Activated effector memory CD4-positive, alpha-beta T cell treated with anti-CD3 and anti-CD28 coated beads, Interleukin-2, amount 50 U/mL, for 16 hours (primary cell): Measurements from ENCODE around the gene TMED7.

Source experiments
- DNase-seq: peaks from one replicate; pipeline ENCODE4 v3.0.0-alpha.2; 2020

The TMED7 gene

GRCh38 chr5:115626445-115626823 is 598 bp upstream of the TMED7 start:
- DNase-seq: no peak

GRCh38 chr5:115624994-115625393 is 842 bp downstream of the TMED7 start:
- no peak for DNase-seq

DNA sequence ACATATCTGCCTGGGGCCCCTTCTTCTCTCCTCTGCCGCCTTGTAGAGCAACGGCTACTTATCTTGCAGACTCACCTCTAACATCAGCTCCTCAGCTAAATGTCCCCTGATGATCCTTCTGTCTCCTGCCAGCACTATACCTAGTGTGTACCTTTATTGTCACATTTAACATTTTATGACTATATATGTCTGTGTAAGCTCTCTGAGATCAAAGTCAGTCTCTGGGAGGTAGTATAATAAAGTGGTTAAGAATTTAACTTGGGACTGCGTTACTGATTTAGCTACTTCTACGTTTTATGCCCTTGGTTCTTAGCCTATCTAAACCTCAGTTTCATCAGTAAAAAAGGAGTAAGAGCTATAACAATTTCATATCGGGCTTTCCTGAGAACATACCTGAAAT is 2.2 kb downstream of the TMED7 start:
- no peak for DNase-seq

DNA sequence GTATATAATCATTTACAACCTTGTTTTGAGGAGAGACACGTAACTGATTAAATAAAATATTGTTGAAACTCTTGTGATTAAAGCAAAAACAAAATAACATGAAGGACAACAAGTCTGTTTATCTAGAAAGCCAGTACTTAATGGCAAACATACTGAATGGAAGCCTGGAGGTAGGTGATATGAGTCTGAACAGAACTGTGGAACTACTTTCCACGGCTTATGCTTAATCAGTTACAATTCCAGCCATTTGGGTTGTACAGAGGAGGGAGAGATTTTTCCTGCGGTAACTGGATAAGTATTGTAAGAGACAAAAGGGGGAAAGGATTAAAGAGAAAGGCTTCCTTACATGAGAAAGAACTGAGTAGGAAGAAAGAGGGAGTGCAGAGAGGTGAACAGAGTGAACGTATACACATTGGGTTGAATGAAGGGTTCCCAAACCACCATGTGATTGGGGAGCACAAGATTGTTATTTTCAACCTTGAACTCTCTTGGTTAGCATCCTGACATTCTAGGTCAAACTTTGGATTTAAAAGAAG is 4.4 kb downstream of the TMED7 start:
- no peak for DNase-seq

- no peak for DNase-seq
These were observed 8.9 kb downstream of the TMED7 start for GRCh38 chr5:115616892-115617291.

GRCh38 chr5:115616472-115616871 is 9.4 kb downstream of the TMED7 start:
- no peak for DNase-seq

DNA sequence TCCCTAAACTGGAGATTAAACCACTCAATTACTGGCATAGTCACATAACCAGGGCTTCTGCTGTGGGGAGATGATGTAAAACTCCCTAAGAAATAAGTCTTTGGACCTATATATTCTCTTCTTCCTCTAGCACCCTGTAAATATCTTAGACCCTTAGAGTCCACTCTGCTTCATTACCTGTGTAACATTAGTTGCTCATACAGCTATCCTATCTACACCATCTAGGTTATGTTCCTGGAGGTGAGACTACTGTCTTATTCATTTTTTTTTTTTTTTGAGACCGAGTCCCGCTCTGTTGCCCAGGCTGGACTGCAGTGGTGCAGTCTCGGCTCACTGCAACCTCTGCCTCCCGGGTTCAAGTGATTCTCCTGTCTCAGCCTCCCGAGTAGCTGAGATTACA is 14.0 kb downstream of the TMED7 start:
- no peak for DNase-seq

DNA sequence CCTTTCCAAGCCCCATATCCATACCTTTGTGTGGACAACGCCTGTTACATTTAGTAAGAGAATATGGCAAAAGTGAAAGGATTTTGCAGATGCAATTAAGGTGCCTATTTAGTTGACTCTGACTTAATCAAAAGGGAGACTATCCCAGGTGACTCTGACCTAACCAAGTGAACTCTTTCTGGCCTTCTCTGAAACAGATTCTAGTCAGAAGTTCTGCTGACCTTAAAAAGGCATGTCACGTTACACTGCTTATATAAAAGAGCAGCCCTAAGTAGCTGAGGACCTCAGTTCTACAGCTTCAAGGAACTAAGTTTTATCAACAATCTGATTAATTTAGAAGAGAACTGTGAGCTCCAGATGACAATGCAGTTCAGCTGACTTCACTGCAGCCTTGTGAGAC is 17.9 kb downstream of the TMED7 start:
- DNase-seq: no peak

- DNase-seq: no peak
These were observed 20.4 kb downstream of the TMED7 start for GRCh38 chr5:115605436-115605835.

- no peak for DNase-seq
These were observed 23.2 kb downstream of the TMED7 start for GRCh38 chr5:115602591-115603125.

DNA sequence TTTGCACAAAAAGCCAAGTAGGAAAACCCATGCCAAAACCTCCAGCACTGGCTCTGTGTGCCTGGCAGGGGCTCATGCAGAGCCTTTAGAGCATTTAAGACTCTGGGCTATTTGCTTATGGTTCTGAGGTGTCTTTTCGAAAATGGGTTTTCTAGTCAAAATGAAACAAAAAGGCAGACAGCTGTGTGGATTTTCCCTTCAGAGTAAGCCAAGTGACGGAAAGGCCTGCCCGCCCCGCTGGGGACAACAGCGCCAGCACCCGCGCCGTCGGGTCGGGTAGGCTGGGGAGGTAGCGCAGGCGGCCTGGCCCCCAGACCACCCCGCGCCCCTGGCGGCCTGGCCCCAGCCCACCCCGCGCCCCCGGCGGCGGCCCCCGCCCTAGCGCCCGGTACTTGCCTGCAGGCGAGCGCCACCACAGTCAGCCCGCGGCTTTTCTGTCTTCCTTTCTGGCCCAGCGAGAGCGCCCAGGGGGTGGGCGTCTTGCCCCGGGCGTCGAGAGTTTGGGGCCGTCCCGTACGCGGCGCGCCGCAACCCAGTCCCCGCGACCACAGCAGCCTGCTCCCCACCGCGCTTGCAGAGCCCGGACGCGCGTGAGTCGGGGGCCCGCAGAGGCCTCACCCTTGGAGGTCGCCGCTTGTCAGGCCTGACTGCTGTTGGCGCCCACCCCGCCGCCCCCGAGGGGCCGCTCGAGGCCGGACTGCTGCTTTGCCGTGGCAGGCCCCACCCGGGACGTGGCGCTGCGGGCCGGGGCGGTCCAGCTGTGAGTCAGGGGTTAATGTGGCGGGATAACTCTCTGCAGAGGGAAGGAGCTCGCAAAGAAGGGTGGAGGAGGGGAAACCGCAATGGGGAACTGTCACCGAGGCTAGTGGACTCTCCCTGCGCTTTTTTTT is 23.9 kb downstream of the TMED7 start, which contains the start of gene TICAM2:
TICAM2 (minus strand) TSS at position 779 of the 890 bp plus-strand sequence. CDS start 21,223 bp downstream, outside the sequence.
- peak; percentile 84 for DNase-seq

- DNase-seq: no peak
These were observed 25.1 kb downstream of the TMED7 start for GRCh38 chr5:115600766-115601165.

GRCh38 chr5:115599924-115600323 is 25.9 kb downstream of the TMED7 start:
- DNase-seq: no peak

DNA sequence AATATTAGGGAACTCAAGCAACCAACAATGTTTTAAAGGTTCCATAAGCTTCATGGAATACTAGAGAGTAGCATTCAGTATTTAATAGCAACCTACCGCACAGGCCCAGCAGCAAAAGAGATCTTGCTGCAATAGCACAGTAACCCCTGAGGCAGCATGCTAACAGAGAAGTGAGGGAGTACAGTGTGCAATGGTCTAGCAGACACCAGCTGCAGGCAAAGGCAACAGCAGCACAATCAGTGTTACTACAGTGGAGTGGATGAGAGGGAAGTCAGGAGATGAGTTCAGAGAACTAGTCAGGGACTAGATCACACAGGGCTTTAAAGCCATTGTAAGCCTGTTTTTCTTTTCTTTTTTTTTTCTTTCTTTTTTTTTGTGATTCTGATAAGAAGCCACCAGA is 26.3 kb downstream of the TMED7 start:
- DNase-seq: no peak

DNA sequence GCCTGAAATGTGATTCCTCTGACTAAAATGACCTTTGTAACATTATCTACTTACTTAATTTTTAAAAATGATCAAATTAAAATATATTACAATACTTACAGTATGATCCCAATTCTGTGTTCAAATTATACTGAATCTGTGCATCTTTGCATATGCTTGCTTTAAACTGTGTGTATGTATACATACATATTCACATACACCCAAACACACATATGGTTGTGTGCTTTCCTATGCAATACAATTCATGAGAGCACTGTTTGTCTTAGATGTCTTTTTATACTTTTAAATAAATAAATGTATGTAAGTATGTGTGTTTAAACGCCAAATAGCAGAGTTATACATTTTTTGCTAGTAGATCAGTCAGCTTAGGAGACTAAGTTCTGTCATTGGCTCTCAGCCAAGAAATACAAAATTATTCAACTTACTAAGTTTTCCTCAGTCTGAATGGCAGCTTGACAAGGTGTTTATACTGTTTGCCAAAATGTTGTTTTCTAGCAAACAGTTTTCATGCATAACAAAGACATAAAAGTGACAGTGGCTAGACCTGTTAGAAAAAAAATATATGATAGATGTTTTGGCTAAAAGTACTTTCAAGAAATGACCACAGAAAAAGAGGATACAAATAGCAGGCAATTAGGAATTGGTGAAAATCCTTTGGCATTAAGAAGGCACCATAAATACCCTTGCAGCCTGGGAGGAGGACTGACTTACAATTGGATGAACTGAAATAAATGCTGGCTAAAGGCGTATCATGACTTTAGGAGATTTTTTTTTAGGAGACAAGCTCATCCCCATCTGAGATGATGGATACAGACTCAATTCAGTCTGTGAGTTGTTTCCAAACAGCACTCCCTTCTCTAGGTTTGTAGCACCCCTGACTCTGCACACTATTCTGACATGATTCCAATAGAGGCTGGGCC is 31.4 kb downstream of the TMED7 start:
- DNase-seq: no peak

DNA sequence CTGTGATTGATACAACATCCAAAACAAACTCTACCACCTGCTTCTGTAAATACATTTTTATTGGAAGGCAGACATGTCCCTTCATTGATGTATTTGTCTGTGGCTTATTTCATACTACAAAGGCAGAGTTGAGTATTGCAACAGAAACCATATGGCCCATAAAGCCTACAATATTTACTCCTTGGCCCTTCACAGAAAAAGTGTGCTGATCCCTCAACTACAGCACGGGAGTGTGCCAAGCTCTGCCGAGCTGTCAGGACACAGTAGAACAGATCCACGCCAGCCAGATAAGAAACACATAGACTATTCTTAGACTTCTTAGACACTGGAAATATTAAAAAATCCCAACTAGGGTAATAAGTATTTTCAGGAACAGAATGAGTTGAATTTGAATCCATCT is 36.8 kb downstream of the TMED7 start:
- no peak for DNase-seq

DNA sequence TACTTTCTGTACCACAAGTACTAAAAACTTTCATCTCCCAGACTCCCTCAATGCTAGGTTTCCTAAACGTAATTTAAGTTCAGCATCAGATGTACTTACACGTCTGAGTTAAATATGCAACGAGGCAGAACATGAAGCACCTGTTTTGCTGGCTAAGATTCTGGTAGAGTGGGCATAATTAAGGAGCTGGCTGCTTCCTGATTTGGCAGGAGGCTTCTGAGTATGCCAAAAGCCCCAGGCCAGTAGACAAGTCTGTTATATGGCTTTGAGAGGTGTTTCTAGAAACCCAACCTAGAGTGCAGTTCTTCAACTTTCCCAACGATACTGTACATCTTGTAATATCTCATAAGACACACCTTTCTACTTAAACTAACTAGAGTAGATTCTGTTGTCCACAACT is 37.2 kb downstream of the TMED7 start:
- DNase-seq: no peak

- DNase-seq: no peak
These were observed 39.2 kb downstream of the TMED7 start for GRCh38 chr5:115586525-115587146.

DNA sequence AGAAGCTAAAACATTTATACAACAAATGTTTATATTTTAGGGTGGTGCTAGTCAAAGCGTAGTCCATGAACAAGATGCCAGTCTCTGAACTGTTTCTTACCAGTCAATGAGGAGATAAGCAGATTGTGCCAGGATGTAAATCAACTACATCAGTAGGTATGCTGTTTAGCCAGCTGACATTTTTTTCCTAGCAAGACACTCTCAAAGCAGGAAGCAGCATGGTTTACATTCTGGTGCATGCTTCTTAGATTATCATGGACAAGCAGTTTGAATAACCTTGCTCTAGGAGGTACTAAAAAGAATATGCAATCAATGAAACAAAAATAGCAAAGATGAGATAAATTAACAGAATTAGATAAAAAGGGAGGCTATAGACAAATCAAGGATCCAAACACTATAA is 40.6 kb downstream of the TMED7 start:
- DNase-seq: no peak

DNA sequence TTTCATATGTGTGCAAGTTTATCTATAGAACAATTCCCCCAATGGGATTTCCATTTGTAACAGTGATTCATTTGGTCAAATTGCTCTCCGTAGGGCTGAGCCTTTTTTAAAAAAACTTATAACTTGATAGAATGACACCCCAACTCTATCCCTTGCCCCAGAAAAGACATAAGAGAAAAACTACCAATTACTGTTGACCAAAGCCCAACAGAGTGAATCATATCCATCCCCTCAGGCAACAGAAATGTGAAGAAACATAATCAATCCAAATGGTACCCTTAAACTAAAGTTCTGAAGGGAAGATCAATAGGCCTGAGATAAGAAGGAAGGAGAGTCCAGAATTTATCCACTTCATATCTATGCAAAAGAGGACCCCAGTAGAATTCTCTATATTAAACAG is 41.3 kb downstream of the TMED7 start:
- DNase-seq: no peak

- DNase-seq: no peak
These were observed 42.4 kb downstream of the TMED7 start for GRCh38 chr5:115583474-115583873.

DNA sequence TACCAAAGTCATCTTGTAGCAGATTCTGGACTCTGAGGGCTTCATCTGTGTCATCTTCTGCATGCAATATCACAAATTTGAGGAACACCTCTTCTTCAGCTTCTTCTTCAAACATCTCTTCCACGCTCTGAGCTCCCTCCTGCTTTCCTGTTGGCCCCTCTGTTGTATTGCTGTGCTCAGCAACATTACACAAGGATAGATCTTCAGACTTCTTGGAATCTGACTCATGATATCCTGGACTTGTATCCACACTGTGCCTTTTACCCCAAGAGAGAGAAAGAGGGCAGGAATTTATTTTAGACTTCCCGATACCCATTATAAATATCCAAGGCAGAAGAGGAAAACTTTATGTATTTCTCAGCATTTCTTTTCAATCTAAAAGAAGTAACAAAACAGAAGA is 44.9 kb downstream of the TMED7 start:
- no peak for DNase-seq

- DNase-seq: no peak
These were observed 46.1 kb downstream of the TMED7 start for GRCh38 chr5:115579747-115580173.
